Measurements from ENCODE around the gene ZNF41. TPM values are rescaled to one million over a fixed set of nuclear protein-coding genes. Genes with fewer than 3 reads are reported as not detected.
A peak's percentile ranks its signal among the peaks of the same experiment; 100 is the strongest.

ZNF41 gene
- 4.2 TPM for polyA plus RNA-seq (2012; ENCODE audit: insufficient read length, low read depth)

DNA sequence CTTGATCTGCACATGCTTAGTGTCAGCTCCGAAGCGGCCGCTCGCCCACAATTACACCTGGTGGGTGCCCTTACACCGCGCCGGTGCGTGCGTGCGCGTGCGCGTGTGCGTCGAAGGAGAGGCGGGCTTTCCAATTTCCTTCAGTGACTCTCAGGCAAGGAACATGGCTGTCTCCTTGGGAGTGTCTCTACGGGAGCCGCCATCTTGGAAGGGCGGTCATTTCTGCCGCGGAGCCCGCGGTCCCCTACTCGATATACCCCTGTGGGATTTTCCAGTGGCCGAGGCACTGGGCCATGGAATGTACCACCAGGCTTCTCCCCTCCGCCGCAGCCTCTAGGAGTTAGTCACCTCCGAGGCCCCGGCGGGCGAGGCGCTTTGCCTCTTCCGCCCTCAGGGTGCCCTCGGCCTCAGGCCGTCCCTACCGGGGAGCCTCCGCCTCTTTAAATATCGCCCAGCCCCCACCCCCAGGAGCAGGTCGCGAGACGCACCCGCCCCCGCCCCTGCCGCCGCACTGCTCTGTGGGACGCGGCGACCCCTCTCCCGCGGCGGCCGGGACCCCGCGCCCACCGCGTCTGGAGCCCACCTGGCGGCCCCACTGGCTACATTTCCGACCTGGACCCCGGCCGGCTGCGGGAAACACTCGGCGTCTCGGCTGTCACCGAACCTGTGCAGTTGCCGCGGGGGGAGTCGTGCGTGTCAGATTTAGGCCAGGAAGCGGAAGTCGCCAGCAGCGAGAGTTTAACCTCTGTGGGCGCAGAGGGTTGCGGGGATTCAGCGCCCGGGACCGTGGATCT, at the start of gene ZNF41:
Gene ZNF41 (minus strand): TSS at position 711 of the 794 bp plus-strand sequence. CDS start 15,741 bp downstream, outside the sequence.
- TF ChIP-seq FOXP2 (optimal IDR thresholded peaks at IDR 0.05; ENCODE audit: borderline replicate concordance, extremely low read depth, extremely low read length, insufficient read depth) (peak; percentile 30), POLR2AphosphoS5 (IDR thresholded peaks at IDR 0.05; ENCODE audit: low read depth, low read length) (peak; percentile 32; the same call in 1 of the 2 replicates), TAF1 (IDR thresholded peaks at IDR 0.05; ENCODE audit: borderline replicate concordance, insufficient read depth, low read length) (no peak)

DNA sequence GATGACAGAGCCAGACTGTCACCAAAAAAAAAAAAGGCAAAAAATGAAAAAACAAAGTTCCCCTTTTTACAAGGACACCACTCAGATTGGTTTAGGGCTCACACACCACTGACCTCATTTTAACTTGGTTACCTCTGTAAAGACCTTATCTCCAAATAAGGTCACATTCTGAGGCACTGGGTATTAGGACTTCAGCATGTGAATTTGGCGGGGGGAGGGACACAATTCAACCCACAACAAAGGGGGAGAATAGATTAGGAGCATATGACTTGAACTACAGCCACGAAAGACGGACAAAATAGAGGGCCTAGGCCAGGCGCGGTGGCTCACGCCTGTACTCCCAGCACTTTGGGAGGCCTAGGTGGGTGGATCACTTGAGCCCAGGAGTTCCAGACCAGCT, 47.0 kb upstream of the ZNF41 start:
- TF ChIP-seq POLR2AphosphoS5 (IDR thresholded peaks at IDR 0.05; ENCODE audit: low read depth, low read length) (no peak), SIN3A (IDR thresholded peaks at IDR 0.05; ENCODE audit: borderline replicate concordance, insufficient read depth, low read length) (no peak), FOXP2 (optimal IDR thresholded peaks at IDR 0.05; ENCODE audit: borderline replicate concordance, extremely low read depth, extremely low read length, insufficient read depth) (no peak), TAF1 (IDR thresholded peaks at IDR 0.05; ENCODE audit: borderline replicate concordance, insufficient read depth, low read length) (no peak)
- TF ChIP-seq, protein P1, sequence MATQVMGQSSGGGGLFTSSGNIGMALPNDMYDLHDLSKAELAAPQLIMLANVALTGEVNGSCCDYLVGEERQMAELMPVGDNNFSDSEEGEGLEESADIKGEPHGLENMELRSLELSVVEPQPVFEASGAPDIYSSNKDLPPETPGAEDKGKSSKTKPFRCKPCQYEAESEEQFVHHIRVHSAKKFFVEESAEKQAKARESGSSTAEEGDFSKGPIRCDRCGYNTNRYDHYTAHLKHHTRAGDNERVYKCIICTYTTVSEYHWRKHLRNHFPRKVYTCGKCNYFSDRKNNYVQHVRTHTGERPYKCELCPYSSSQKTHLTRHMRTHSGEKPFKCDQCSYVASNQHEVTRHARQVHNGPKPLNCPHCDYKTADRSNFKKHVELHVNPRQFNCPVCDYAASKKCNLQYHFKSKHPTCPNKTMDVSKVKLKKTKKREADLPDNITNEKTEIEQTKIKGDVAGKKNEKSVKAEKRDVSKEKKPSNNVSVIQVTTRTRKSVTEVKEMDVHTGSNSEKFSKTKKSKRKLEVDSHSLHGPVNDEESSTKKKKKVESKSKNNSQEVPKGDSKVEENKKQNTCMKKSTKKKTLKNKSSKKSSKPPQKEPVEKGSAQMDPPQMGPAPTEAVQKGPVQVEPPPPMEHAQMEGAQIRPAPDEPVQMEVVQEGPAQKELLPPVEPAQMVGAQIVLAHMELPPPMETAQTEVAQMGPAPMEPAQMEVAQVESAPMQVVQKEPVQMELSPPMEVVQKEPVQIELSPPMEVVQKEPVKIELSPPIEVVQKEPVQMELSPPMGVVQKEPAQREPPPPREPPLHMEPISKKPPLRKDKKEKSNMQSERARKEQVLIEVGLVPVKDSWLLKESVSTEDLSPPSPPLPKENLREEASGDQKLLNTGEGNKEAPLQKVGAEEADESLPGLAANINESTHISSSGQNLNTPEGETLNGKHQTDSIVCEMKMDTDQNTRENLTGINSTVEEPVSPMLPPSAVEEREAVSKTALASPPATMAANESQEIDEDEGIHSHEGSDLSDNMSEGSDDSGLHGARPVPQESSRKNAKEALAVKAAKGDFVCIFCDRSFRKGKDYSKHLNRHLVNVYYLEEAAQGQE (IDR thresholded peaks at IDR 0.05; ENCODE audit: insufficient read depth in 1 of 2, low read depth in 2 of 2, low read length in 2 of 2), result no peak

DNA sequence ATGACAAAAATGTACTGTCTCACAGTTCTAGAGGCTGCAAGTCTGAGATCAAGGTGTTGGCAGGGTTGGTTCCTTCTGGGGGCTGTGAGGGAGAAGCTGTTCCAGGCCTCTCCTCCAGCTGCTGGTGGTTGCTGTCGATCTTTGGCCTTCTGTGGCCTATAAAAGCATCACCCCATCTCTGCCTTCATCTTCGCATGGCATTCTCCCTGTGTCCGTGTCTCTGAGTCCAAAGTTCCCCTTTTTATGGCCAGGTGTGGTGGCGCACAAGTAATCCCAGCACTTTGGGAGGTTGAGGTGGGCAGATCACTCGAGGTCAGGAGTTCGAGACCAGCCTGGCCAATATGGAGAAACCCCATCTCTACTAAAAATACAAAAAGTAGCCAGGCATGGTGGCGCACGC, 46.5 kb upstream of the ZNF41 start:
- no peak for TF ChIP-seq TAF1 (IDR thresholded peaks at IDR 0.05; ENCODE audit: borderline replicate concordance, insufficient read depth, low read length)
- TF ChIP-seq FOXP2 (optimal IDR thresholded peaks at IDR 0.05; ENCODE audit: borderline replicate concordance, extremely low read depth, extremely low read length, insufficient read depth), result no peak
- TF ChIP-seq SIN3A (IDR thresholded peaks at IDR 0.05; ENCODE audit: borderline replicate concordance, insufficient read depth, low read length), result no peak
- no peak for TF ChIP-seq POLR2AphosphoS5 (IDR thresholded peaks at IDR 0.05; ENCODE audit: low read depth, low read length)

- TF ChIP-seq, protein P1 (IDR thresholded peaks at IDR 0.05; ENCODE audit: insufficient read depth in 1 of 2, low read depth in 2 of 2, low read length in 2 of 2), result no peak
- TF ChIP-seq FOXP2 (optimal IDR thresholded peaks at IDR 0.05; ENCODE audit: borderline replicate concordance, extremely low read depth, extremely low read length, insufficient read depth), result no peak
- TF ChIP-seq TAF1 (IDR thresholded peaks at IDR 0.05; ENCODE audit: borderline replicate concordance, insufficient read depth, low read length), result no peak
- no peak for TF ChIP-seq POLR2AphosphoS5 (IDR thresholded peaks at IDR 0.05; ENCODE audit: low read depth, low read length)
- no peak for TF ChIP-seq SIN3A (IDR thresholded peaks at IDR 0.05; ENCODE audit: borderline replicate concordance, insufficient read depth, low read length)
Measured at GRCh38 chrX:47523713-47524166, 40.7 kb upstream of the ZNF41 start.

- TF ChIP-seq POLR2AphosphoS5 (IDR thresholded peaks at IDR 0.05; ENCODE audit: low read depth, low read length) (no peak), FOXP2 (optimal IDR thresholded peaks at IDR 0.05; ENCODE audit: borderline replicate concordance, extremely low read depth, extremely low read length, insufficient read depth) (peak; percentile 90)
Measured at GRCh38 chrX:47523297-47523696, 40.3 kb upstream of the ZNF41 start.

DNA sequence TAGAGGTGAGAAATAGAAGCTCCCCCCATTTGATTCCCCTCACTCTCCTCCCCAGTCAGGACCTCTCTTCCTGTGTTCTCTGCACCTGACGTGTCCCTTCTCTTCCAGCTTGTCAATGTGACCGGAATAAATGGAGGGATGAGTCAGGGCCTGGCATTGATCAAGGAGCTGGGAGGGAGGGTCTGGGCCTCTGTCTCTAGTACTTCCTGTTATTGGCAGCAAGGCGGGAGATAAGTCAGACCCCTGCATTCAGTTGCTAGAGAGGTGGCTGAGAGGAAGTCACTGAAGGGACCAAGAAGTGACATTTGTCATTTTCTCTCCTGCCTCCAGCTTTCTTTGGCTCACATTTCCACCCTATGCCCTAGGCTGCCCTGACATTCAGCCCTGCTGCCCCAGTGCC, 35.1 kb upstream of the ZNF41 start:
- TF ChIP-seq POLR2AphosphoS5 (IDR thresholded peaks at IDR 0.05; ENCODE audit: low read depth, low read length), result no peak
- no peak for TF ChIP-seq FOXP2 (optimal IDR thresholded peaks at IDR 0.05; ENCODE audit: borderline replicate concordance, extremely low read depth, extremely low read length, insufficient read depth)
- TF ChIP-seq, protein P1 (IDR thresholded peaks at IDR 0.05; ENCODE audit: insufficient read depth in 1 of 2, low read depth in 2 of 2, low read length in 2 of 2), result no peak
- TF ChIP-seq SIN3A (IDR thresholded peaks at IDR 0.05; ENCODE audit: borderline replicate concordance, insufficient read depth, low read length), result no peak
- no peak for TF ChIP-seq TAF1 (IDR thresholded peaks at IDR 0.05; ENCODE audit: borderline replicate concordance, insufficient read depth, low read length)
